Ascending aorta (tissue), 2 donors: ENCODE data around the gene ZSWIM8. TPM values are rescaled to one million over a fixed set of nuclear protein-coding genes. Genes with fewer than 3 reads are reported as not detected.

ENCODE experiments used
- DNase-seq, 2 donors: peaks; one replicate each; pipeline ENCODE4 v3.0.0-alpha.2; 2019; ENCODE audit warnings: low spot score in 2 of 2
- H3K27ac ChIP-seq, 2 donors: fragments of 200-600 bp; sonication (generic); one replicate each; pipeline ENCODE4 v1.5.1; 2016 to 2017; ENCODE audit warnings: mild to moderate bottlenecking in 1 of 2
- H3K27me3 ChIP-seq: fragments of 200-600 bp; sonication (generic); one replicate; pipeline ENCODE4 v1.5.1; 2017
- H3K36me3 ChIP-seq, 2 donors: fragments of 200-600 bp; sonication (generic); one replicate each; pipeline ENCODE4 v1.5.1; 2016
- H3K4me1 ChIP-seq, 2 donors: fragments of 200-600 bp; sonication (generic); one replicate each; pipeline ENCODE4 v1.5.1; 2016 to 2017; ENCODE audit warnings: mild to moderate bottlenecking in 1 of 2
- H3K4me3 ChIP-seq, 2 donors: fragments of 200-600 bp; sonication (generic); one replicate each; pipeline ENCODE4 v1.5.1; 2016 to 2017; ENCODE audit warnings: mild to moderate bottlenecking in 1 of 2
- H3K9me3 ChIP-seq, 2 donors: fragments of 200-600 bp; sonication (generic); one replicate each; pipeline ENCODE4 v1.5.1; 2016
- intact Hi-C: fragments of 100-400 bp; cut with DNase I; formaldehyde crosslinking; loops from one replicate; pipeline ENCODE4 v1.15.1; 2023
- total RNA-seq: library from RNA; depleted of rRNA; stranded (reverse); fragments of >200 nt; gene quantifications from one replicate; pipeline ENCODE4 v1.1.0, GENCODE V29; 2016
- TF ChIP-seq, protein P1 (sequence below), 3 experiments: fragments of 200-600 bp in 2 of 3; fragments of 450-650 bp in 1 of 3; sonication (generic) in 2 of 3; IDR thresholded peaks; one replicate each; pipeline ENCODE4 v1.5.1; 2016 to 2019; ENCODE audit warnings: antibody characterized with exemption in 3 of 3, mild to moderate bottlenecking in 1 of 3, moderate library complexity in 1 of 3

ZSWIM8 gene
- total RNA-seq, 1 donor from 2014 or later: 106 TPM

DNA sequence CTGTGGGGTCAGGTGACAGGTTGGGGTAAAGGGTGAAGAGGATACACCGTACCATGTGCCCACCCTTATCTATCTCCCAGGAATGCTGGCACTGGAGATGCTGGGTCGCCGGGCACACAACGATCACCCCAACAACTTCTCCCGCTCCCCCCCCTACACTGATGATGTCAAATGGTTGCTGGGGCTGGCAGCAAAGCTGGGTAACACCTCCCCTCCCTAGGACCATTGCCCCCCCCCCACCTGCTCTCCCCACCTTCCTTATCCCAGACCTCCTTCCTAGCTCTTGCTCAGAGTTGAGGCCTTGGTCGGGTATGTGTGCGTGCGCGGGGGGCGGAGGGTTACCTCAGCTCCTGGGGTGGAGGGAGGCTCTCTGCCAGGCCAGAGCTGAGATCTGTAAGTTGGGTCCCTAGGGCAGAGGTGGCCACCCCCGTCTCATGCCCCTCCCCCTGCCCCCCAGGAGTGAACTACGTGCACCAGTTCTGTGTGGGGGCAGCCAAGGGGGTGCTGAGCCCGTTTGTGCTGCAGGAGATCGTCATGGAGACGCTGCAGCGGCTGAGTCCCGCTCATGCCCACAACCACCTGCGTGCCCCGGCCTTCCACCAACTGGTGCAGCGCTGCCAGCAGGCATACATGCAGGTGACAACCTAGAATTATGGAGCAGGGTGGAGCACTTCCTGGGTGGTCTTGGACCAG, 15.3 kb downstream of the ZSWIM8 start:
- DNase-seq: no peak
- H3K36me3 ChIP-seq: peaks cover 91 to 96% of the 10 kb centered on the region in 2 donors
- intact Hi-C loops: no loop called here
- no peaks in the 10 kb centered on the region for H3K27me3 ChIP-seq
- H3K4me3 ChIP-seq: no peak overlapping the region
- no peaks in the 10 kb centered on the region for H3K9me3 ChIP-seq
- no peaks in the 10 kb centered on the region for H3K4me1 ChIP-seq
- H3K27ac ChIP-seq: no peak overlapping the region
- TF ChIP-seq, protein P1, sequence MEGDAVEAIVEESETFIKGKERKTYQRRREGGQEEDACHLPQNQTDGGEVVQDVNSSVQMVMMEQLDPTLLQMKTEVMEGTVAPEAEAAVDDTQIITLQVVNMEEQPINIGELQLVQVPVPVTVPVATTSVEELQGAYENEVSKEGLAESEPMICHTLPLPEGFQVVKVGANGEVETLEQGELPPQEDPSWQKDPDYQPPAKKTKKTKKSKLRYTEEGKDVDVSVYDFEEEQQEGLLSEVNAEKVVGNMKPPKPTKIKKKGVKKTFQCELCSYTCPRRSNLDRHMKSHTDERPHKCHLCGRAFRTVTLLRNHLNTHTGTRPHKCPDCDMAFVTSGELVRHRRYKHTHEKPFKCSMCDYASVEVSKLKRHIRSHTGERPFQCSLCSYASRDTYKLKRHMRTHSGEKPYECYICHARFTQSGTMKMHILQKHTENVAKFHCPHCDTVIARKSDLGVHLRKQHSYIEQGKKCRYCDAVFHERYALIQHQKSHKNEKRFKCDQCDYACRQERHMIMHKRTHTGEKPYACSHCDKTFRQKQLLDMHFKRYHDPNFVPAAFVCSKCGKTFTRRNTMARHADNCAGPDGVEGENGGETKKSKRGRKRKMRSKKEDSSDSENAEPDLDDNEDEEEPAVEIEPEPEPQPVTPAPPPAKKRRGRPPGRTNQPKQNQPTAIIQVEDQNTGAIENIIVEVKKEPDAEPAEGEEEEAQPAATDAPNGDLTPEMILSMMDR (IDR thresholded peaks at IDR 0.05): no peak

DNA sequence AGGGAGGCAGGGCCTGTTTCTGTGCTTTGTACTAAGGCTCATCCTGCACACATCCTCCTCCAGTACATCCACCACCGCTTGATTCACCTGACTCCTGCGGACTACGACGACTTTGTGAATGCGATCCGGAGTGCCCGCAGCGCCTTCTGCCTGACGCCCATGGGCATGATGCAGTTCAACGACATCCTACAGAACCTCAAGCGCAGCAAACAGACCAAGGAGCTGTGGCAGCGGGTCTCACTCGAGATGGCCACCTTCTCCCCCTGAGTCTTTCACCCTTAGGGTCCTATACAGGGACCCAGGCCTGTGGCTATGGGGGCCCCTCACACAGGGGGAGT, 15.8 kb downstream of the ZSWIM8 start:
- intact Hi-C loops: no loop called here
- Histone ChIP-seq H3K36me3 (peaks cover 90 to 96% of the 10 kb centered on the region in 2 donors), H3K9me3 (no peaks in the 10 kb centered on the region), H3K4me3 (no peak overlapping the region), H3K27me3 (no peaks in the 10 kb centered on the region), H3K4me1 (no peaks in the 10 kb centered on the region), H3K27ac (no peak overlapping the region)
- TF ChIP-seq, protein P1 (IDR thresholded peaks at IDR 0.05): no peak
- DNase-seq: no peak

DNA sequence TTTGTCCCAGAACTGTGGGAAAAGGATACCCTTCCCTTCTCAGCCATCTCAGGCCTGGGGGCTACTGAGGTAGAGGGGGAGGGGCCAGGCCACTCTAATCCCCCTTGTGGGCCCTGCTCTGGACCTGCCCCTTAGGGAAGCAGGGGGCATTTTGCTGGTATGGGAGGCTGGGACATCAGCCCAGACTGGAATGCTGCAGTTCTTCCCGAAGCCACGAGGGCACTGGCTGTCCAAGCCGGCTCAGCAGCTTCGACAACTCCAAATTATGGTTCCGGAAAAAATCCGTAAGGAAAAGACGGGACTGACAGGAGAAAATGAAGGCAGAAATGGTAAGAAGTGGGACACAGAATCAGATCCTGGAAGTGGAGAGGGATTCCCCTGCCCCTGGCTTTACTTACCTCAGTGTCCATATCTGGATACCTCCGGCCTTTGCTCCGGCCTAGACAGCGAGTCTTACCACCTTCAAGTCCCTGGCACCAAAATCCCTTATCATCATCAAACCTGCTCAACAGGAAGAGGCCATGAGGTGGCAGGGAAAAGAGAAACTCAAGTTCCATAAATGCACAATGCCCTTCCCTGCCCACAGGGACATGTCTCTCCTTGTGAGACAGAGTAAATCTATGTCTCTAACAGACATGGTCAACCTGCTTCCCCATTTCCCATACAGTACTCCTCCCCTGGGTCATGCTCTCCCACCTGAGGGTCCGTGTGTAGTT, 17.0 kb downstream of the ZSWIM8 start:
- peaks cover 90 to 96% of the 10 kb centered on the region in 2 donors for H3K36me3 ChIP-seq
- no peak overlapping the region for H3K4me3 ChIP-seq
- H3K9me3 ChIP-seq: no peaks in the 10 kb centered on the region
- H3K4me1 ChIP-seq: peaks cover 0 to 4% of the 10 kb centered on the region in 2 donors
- DNase-seq: no peak
- TF ChIP-seq, protein P1 (IDR thresholded peaks at IDR 0.05): no peak
- intact Hi-C loops: no loop called here
- no peaks in the 10 kb centered on the region for H3K27me3 ChIP-seq
- H3K27ac ChIP-seq: no peak overlapping the region

DNA sequence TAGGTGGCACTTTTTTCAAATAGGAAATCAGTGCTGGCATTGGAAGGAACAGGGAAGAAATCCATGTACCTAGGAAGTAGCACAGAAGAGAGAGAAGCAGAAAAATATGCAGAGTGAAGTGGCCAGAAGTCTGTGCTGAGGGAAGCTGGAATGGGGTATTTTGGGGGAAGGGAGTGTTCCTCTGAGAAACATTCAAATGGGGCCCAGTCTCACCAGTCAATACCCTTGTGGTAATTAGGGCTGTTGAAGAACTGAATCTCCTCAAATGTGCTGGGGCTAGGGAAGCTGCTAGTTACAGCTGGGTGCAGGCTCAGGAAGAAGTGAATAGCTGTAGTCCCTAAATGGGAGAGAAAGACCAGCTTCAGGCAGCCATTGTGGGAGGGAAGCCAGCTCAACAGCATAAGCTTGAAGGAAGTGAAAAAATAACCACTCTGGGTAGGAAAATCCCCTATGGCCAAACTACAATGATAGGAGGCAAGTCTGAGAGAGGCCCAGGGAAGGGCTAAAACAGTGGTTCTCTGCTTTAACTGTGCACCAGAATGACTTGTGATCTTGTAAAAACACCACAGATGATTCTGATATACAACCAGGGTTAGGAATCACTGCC, 18.4 kb downstream of the ZSWIM8 start:
- DNase-seq: no peak
- no peaks in the 10 kb centered on the region for H3K27me3 ChIP-seq
- TF ChIP-seq, protein P1 (IDR thresholded peaks at IDR 0.05): no peak

DNA sequence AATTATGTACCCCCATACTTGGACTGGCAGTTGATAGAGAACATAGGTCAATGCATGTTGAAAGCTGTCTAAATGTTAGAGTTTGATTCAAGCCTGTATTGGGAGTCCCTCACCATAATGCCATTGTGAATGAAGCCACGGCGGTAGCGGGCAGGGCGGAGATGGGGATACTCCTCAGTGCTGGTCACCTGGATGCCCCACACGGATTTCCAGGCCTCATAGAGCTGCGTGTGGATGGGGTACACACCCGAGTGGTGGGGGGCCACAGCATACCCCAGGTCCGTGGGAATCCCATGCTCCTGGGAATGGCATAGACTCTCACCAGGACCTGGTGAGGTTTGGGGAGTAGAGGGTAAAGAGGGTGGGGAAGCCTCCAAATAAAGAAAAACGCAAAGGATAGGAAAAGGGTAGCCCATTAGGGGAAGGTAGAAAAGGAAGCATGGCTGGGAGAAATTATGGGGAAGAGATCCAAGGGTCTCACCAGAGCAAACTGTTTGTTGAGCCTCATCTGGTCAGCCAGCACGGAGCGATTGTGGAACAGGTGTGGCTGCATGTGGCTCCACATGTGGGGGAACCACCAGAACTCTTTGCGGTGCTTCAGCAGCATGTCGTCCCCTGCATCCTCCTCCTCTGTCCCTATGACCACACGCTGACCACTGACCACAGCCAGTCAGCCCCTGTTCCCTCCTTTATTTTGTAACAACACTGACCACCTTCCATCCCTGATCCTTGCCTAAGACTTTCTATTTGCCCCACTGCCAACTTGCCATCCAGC, 21.0 kb downstream of the ZSWIM8 start:
- Histone ChIP-seq H3K27me3 (no peaks in the 10 kb centered on the region), H3K27ac (no peak overlapping the region), H3K4me1 (peaks cover 8 to 19% of the 10 kb centered on the region in 2 donors), H3K4me3 (no peak overlapping the region), H3K9me3 (no peaks in the 10 kb centered on the region), H3K36me3 (peaks cover 65 to 73% of the 10 kb centered on the region in 2 donors)
- no peak for DNase-seq
- intact Hi-C loops: no loop called here
- TF ChIP-seq, protein P1 (IDR thresholded peaks at IDR 0.05): no peak

More for the DNA sequence above, 18.4 kb downstream of the ZSWIM8 start:
- no peak overlapping the region for H3K27ac ChIP-seq
- peaks cover 0 to 4% of the 10 kb centered on the region in 2 donors for H3K4me1 ChIP-seq
- H3K4me3 ChIP-seq: no peak overlapping the region
- peaks cover 90 to 97% of the 10 kb centered on the region in 2 donors for H3K36me3 ChIP-seq
- H3K9me3 ChIP-seq: no peaks in the 10 kb centered on the region
- intact Hi-C loops: no loop called here
